K562 (cell line): Measurements from ENCODE around the gene CNDP1. TPM values are rescaled to one million over a fixed set of nuclear protein-coding genes. Genes with fewer than 3 reads are reported as not detected.
A peak's percentile ranks its signal among the peaks of the same experiment; 100 is the strongest.

Experiments
- CHD1 ChIP-seq: fragments of 200-600 bp; sonication (generic); IDR thresholded peaks from one replicate; pipeline ENCODE4 v1.6.1; 2012; ENCODE audit warnings: mild to moderate bottlenecking, moderate library complexity, low read length, inconsistent platforms
- ETS1 ChIP-seq: conservative IDR thresholded peaks from 2 replicates; pipeline ENCODE4 v1.6.1; 2011; ENCODE audit warnings: low read depth, mild to moderate bottlenecking, low read length; ENCODE audit not compliant: control insufficient read depth
- GATAD2A ChIP-seq: fragments of 450-650 bp; IDR thresholded peaks from 2 replicates; pipeline ENCODE4 v1.6.1; 2017
- MTA1 ChIP-seq: fragments of 450-650 bp; IDR thresholded peaks from 2 replicates; pipeline ENCODE4 v1.6.1; 2017; ENCODE audit warnings: borderline replicate concordance
- NFIC ChIP-seq: fragments of 450-650 bp; IDR thresholded peaks from 2 replicates; pipeline ENCODE4 v1.6.1; 2017; ENCODE audit warnings: mild to moderate bottlenecking, inconsistent platforms
- PRPF4 ChIP-seq: fragments of 200-400 bp; formaldehyde crosslinking; IDR thresholded peaks from one replicate; pipeline ENCODE4 v1.6.1; 2017; ENCODE audit warnings: low read length, low read depth, mild to moderate bottlenecking; ENCODE audit not compliant: insufficient read depth, poor library complexity, severe bottlenecking
- SMAD2 ChIP-seq: fragments of 150-350 bp; IDR thresholded peaks from 2 replicates; pipeline ENCODE4 v1.6.1; 2014; ENCODE audit warnings: low read depth, mild to moderate bottlenecking, low read length
- SUPT5H ChIP-seq: fragments of 450-650 bp; IDR thresholded peaks from 2 replicates; pipeline ENCODE4 v1.6.1; 2016
- TAF15 ChIP-seq: fragments of 200-400 bp; formaldehyde crosslinking; IDR thresholded peaks from 2 replicates; pipeline ENCODE4 v1.6.1; 2017; ENCODE audit warnings: mild to moderate bottlenecking, low read depth, low read length, moderate library complexity
- TARDBP ChIP-seq: fragments of 450-650 bp; IDR thresholded peaks from 2 replicates; pipeline ENCODE4 v1.6.1; 2016
- TBP ChIP-seq: optimal IDR thresholded peaks from 2 replicates; pipeline ENCODE3; 2011; ENCODE audit warnings: low read depth, low read length, improper control_type of control experiment
- XRCC4 ChIP-seq: IDR thresholded peaks from one replicate; pipeline ENCODE4 v1.6.1; 2011; ENCODE audit not compliant: insufficient read depth, insufficient read length; ENCODE audit errors: extremely low read depth
- ZFP36 ChIP-seq: fragments of 150-350 bp; IDR thresholded peaks from 2 replicates; pipeline ENCODE4 v1.6.1; 2018; ENCODE audit warnings: low read length, low read depth; ENCODE audit not compliant: partially characterized antibody
- ZNF398 ChIP-seq: fragments of 250-450 bp; sonication (Bioruptor Pico); IDR thresholded peaks from 2 replicates; pipeline ENCODE4 v1.8.0; 2021; ENCODE audit warnings: moderate library complexity, mild to moderate bottlenecking, inconsistent platforms
- ZNF76 ChIP-seq: fragments of 250-450 bp; sonication (Bioruptor Pico); IDR thresholded peaks from 2 replicates; pipeline ENCODE4 v1.4.0; 2020; ENCODE audit warnings: mild to moderate bottlenecking, moderate library complexity, borderline replicate concordance
- ZNF780A ChIP-seq: fragments of 250-450 bp; sonication (Bioruptor Pico); IDR thresholded peaks from 2 replicates; pipeline ENCODE4 v1.5.0; 2021; ENCODE audit warnings: mild to moderate bottlenecking
- polyA plus RNA-seq, 8 experiments: library from polyadenylated mRNA; depleted of rRNA in 4 of 8; stranded (reverse) in 5 of 8; unstranded in 3 of 8; fragments of >200 nt; fragmentation: Nextera tagmentation in 2 of 8; fragmentation: Illumina TruSeq in 1 of 8; extraction: Ambion mirVana in 2 of 8; extraction: Trizol in 1 of 8; gene quantifications; 2 replicates each; pipeline versions ENCODE4 v1.2.1 to v1.2.3, GENCODE V29; 2011 to 2014; ENCODE audit warnings: inconsistent platforms in 1 of 8, missing spikeins in 1 of 8
- total RNA-seq, 7 experiments: library from RNA; depleted of rRNA in 6 of 7; stranded (reverse); fragments of >200 nt in 6 of 7; fragmentation: Illumina TruSeq in 2 of 7; extraction: Trizol in 2 of 7; gene quantifications; 2 replicates each; pipeline versions ENCODE4 v1.2.1 to v1.2.3, GENCODE V29; 2011 to 2021; ENCODE audit warnings: low replicate concordance in 1 of 7
- TF ChIP-seq, protein P1 (sequence below), 2 experiments: fragments of 450-650 bp; formaldehyde crosslinking in 1 of 2; IDR thresholded peaks; 2 replicates each; pipeline versions ENCODE4 v1.4.0 to v1.6.1; 2014 to 2020; ENCODE audit warnings: mild to moderate bottlenecking in 2 of 2, borderline replicate concordance in 1 of 2, low read depth in 1 of 2

The CNDP1 gene
- total and polyA plus RNA-seq, 9 of the 15 experiments (the other 6 are each of a cell fraction or from before 2014, with no cell fraction given), result not detected

GRCh38 chr18:74495581-74496507, 38.5 kb upstream of the CNDP1 start, which contains the start of gene CNDP2 (continued):
- peak; percentile 41 for TF ChIP-seq TBP
- TF ChIP-seq TARDBP, result no peak
- TF ChIP-seq NFIC, result no peak
- no peak for TF ChIP-seq CHD1
- no peak for TF ChIP-seq ZNF398 (CRISPR knock-in tag)
- TF ChIP-seq GATAD2A, result no peak
- peak; percentile 69 for TF ChIP-seq SUPT5H
- TF ChIP-seq, protein P1, sequence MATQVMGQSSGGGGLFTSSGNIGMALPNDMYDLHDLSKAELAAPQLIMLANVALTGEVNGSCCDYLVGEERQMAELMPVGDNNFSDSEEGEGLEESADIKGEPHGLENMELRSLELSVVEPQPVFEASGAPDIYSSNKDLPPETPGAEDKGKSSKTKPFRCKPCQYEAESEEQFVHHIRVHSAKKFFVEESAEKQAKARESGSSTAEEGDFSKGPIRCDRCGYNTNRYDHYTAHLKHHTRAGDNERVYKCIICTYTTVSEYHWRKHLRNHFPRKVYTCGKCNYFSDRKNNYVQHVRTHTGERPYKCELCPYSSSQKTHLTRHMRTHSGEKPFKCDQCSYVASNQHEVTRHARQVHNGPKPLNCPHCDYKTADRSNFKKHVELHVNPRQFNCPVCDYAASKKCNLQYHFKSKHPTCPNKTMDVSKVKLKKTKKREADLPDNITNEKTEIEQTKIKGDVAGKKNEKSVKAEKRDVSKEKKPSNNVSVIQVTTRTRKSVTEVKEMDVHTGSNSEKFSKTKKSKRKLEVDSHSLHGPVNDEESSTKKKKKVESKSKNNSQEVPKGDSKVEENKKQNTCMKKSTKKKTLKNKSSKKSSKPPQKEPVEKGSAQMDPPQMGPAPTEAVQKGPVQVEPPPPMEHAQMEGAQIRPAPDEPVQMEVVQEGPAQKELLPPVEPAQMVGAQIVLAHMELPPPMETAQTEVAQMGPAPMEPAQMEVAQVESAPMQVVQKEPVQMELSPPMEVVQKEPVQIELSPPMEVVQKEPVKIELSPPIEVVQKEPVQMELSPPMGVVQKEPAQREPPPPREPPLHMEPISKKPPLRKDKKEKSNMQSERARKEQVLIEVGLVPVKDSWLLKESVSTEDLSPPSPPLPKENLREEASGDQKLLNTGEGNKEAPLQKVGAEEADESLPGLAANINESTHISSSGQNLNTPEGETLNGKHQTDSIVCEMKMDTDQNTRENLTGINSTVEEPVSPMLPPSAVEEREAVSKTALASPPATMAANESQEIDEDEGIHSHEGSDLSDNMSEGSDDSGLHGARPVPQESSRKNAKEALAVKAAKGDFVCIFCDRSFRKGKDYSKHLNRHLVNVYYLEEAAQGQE (IDR thresholded peaks at IDR 0.05; ENCODE audit: borderline replicate concordance), result peak; percentile 34; the same call in 1 of the 2 replicates
- TF ChIP-seq, protein P1 (CRISPR knock-in tag; IDR thresholded peaks at IDR 0.05; ENCODE audit: low read depth), result no peak
- no peak for TF ChIP-seq ZNF780A (CRISPR knock-in tag)
- no peak for TF ChIP-seq SMAD2
- no peak for TF ChIP-seq ZNF76
- no peak for TF ChIP-seq PRPF4
- no peak for TF ChIP-seq MTA1
- no peak; the same call in 1 of the 2 replicates for TF ChIP-seq ETS1
- no peak for TF ChIP-seq XRCC4
- TF ChIP-seq ZFP36, result no peak
- no peak for TF ChIP-seq TAF15
